Measurements from ENCODE around the gene DGAT2. TPM values are rescaled to one million over a fixed set of nuclear protein-coding genes. Genes with fewer than 3 reads are reported as not detected.

Gene DGAT2
- total RNA-seq, 1 donor from 2014 or later: 0.76 TPM

DNA sequence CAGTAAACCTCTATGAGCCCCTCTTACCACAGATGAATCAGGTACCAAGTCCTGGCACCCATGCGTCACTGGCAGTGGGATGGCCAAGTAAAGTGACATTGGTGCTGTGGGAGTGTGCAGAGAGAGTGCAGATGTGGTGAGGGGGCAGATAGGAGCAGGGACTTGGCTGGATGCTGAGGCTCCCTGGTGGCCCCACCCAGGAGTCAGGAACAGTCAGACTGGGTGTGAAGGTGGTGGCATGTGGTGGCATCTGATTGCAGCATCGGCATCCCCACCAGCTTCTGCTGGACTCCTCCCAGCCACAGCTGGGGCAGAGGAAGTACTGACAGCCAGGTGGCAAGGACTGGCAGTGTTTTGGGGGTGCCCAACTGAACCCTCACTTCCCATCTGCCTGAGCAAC is 11.4 kb downstream of the DGAT2 start:
- no peaks in the 10 kb centered on the region for H3K36me3 Mint-ChIP-seq (ENCODE audit: unreplicated experiment)
- H3K27me3 Mint-ChIP-seq (ENCODE audit: unreplicated experiment): no peaks in the 10 kb centered on the region
- no peak overlapping the region for H3K4me3 Mint-ChIP-seq (ENCODE audit: unreplicated experiment)
- DNase-seq: no peak
- H3K4me1 Mint-ChIP-seq (ENCODE audit: low read depth, unreplicated experiment): no peaks in the 10 kb centered on the region
- TF ChIP-seq CTCF (IDR thresholded peaks at IDR 0.05; ENCODE audit: partially characterized antibody, unreplicated experiment): no peak
- H3K27ac Mint-ChIP-seq (ENCODE audit: unreplicated experiment): no peak overlapping the region
- no peaks in the 10 kb centered on the region for H3K9me3 Mint-ChIP-seq (ENCODE audit: unreplicated experiment)

- Mint-ChIP-seq H3K9me3 (ENCODE audit: unreplicated experiment) (no peaks in the 10 kb centered on the region), H3K4me1 (ENCODE audit: low read depth, unreplicated experiment) (no peaks in the 10 kb centered on the region), H3K4me3 (ENCODE audit: unreplicated experiment) (no peak overlapping the region), H3K27ac (ENCODE audit: unreplicated experiment) (no peak overlapping the region), H3K27me3 (ENCODE audit: unreplicated experiment) (no peaks in the 10 kb centered on the region), H3K36me3 (ENCODE audit: unreplicated experiment) (no peaks in the 10 kb centered on the region)
- no peak for TF ChIP-seq CTCF (IDR thresholded peaks at IDR 0.05; ENCODE audit: partially characterized antibody, unreplicated experiment)
- no peak for DNase-seq
These were observed 12.3 kb downstream of the DGAT2 start for GRCh38 chr11:75780888-75781287.

GRCh38 chr11:75781296-75781695 is 12.7 kb downstream of the DGAT2 start:
- H3K4me1 Mint-ChIP-seq (ENCODE audit: low read depth, unreplicated experiment): no peaks in the 10 kb centered on the region
- no peaks in the 10 kb centered on the region for H3K36me3 Mint-ChIP-seq (ENCODE audit: unreplicated experiment)

GRCh38 chr11:75781831-75782230 is 13.3 kb downstream of the DGAT2 start:
- no peak overlapping the region for H3K4me3 Mint-ChIP-seq (ENCODE audit: unreplicated experiment)
- no peak for TF ChIP-seq CTCF (IDR thresholded peaks at IDR 0.05; ENCODE audit: partially characterized antibody, unreplicated experiment)
- H3K36me3 Mint-ChIP-seq (ENCODE audit: unreplicated experiment): no peaks in the 10 kb centered on the region
- no peak overlapping the region for H3K27ac Mint-ChIP-seq (ENCODE audit: unreplicated experiment)
- H3K9me3 Mint-ChIP-seq (ENCODE audit: unreplicated experiment): no peaks in the 10 kb centered on the region
- DNase-seq: no peak
- H3K27me3 Mint-ChIP-seq (ENCODE audit: unreplicated experiment): no peaks in the 10 kb centered on the region
- H3K4me1 Mint-ChIP-seq (ENCODE audit: low read depth, unreplicated experiment): no peaks in the 10 kb centered on the region

More at GRCh38 chr11:75781296-75781695, 12.7 kb downstream of the DGAT2 start:
- Mint-ChIP-seq H3K9me3 (ENCODE audit: unreplicated experiment) (no peaks in the 10 kb centered on the region), H3K27ac (ENCODE audit: unreplicated experiment) (no peak overlapping the region), H3K27me3 (ENCODE audit: unreplicated experiment) (no peaks in the 10 kb centered on the region), H3K4me3 (ENCODE audit: unreplicated experiment) (no peak overlapping the region)
- TF ChIP-seq CTCF (IDR thresholded peaks at IDR 0.05; ENCODE audit: partially characterized antibody, unreplicated experiment): no peak
- DNase-seq: no peak

- Mint-ChIP-seq H3K36me3 (ENCODE audit: unreplicated experiment) (no peaks in the 10 kb centered on the region), H3K4me1 (ENCODE audit: low read depth, unreplicated experiment) (no peaks in the 10 kb centered on the region), H3K9me3 (ENCODE audit: unreplicated experiment) (no peaks in the 10 kb centered on the region), H3K4me3 (ENCODE audit: unreplicated experiment) (no peak overlapping the region), H3K27ac (ENCODE audit: unreplicated experiment) (no peak overlapping the region), H3K27me3 (ENCODE audit: unreplicated experiment) (no peaks in the 10 kb centered on the region)
- TF ChIP-seq CTCF (IDR thresholded peaks at IDR 0.05; ENCODE audit: partially characterized antibody, unreplicated experiment): no peak
- no peak for DNase-seq
These were observed 14.1 kb downstream of the DGAT2 start for GRCh38 chr11:75782540-75783263.

All from glutamatergic neuron (in vitro differentiated cells).